HepG2 (cell line): Measurements from ENCODE around the gene NDUFC1. TPM values are rescaled to one million over a fixed set of nuclear protein-coding genes. Genes with fewer than 3 reads are reported as not detected.
A peak's percentile ranks its signal among the peaks of the same experiment; 100 is the strongest.

Source experiments
- BRF2 ChIP-seq: sonication (generic); formaldehyde crosslinking; IDR thresholded peaks from 2 replicates; pipeline ENCODE4 v1.8.1; 2022; ENCODE audit warnings: mild to moderate bottlenecking, missing genetic modification reagents
- ELF1 ChIP-seq: sonication (generic); formaldehyde crosslinking; IDR thresholded peaks from 2 replicates; pipeline ENCODE4 v1.4.0; 2020; ENCODE audit warnings: missing genetic modification reagents
- HDAC1 ChIP-seq: sonication (generic); formaldehyde crosslinking; IDR thresholded peaks from 2 replicates; pipeline ENCODE4 v1.5.1; 2020; ENCODE audit warnings: mild to moderate bottlenecking, missing genetic modification reagents
- HINFP ChIP-seq: sonication (generic); formaldehyde crosslinking; IDR thresholded peaks from 2 replicates; pipeline ENCODE4 v1.4.0; 2020; ENCODE audit warnings: low read depth, mild to moderate bottlenecking, missing genetic modification reagents
- KMT2A ChIP-seq: sonication (generic); formaldehyde crosslinking; IDR thresholded peaks from 2 replicates; pipeline ENCODE4 v1.4.0; 2020; ENCODE audit warnings: missing genetic modification reagents
- MATR3 ChIP-seq: sonication (generic); formaldehyde crosslinking; IDR thresholded peaks from 2 replicates; pipeline ENCODE4 v1.4.0; 2020; ENCODE audit warnings: missing genetic modification reagents
- MTA3 ChIP-seq: sonication (generic); formaldehyde crosslinking; IDR thresholded peaks from 2 replicates; pipeline ENCODE4 v1.4.0; 2020; ENCODE audit warnings: missing genetic modification reagents
- PHF8 ChIP-seq: sonication (generic); formaldehyde crosslinking; IDR thresholded peaks from 2 replicates; pipeline ENCODE4 v1.5.0; 2020; ENCODE audit warnings: missing genetic modification reagents
- POGK ChIP-seq: sonication (generic); formaldehyde crosslinking; conservative IDR thresholded peaks from 2 replicates; pipeline ENCODE4 v1.8.0; 2022; ENCODE audit warnings: mild to moderate bottlenecking, moderate library complexity, missing genetic modification reagents
- POLR2G ChIP-seq: fragments of 200-400 bp; formaldehyde crosslinking; IDR thresholded peaks from 2 replicates; pipeline ENCODE4 v1.6.1; 2018; ENCODE audit warnings: mild to moderate bottlenecking, low read depth, low read length, moderate library complexity
- RNF219 ChIP-seq: sonication (generic); formaldehyde crosslinking; IDR thresholded peaks from 2 replicates; pipeline ENCODE4 v1.5.0; 2020; ENCODE audit warnings: mild to moderate bottlenecking, missing genetic modification reagents
- ZNF407 ChIP-seq: sonication (generic); formaldehyde crosslinking; IDR thresholded peaks from one replicate; pipeline ENCODE4 v1.5.1; 2020; ENCODE audit warnings: mild to moderate bottlenecking, missing genetic modification reagents; ENCODE audit errors: not compliant biosample characterization
- ZNF746 ChIP-seq: sonication (generic); formaldehyde crosslinking; IDR thresholded peaks from 2 replicates; pipeline ENCODE4 v1.8.0; 2022; ENCODE audit warnings: mild to moderate bottlenecking, missing genetic modification reagents
- polyA plus RNA-seq, 8 experiments: library from polyadenylated mRNA; depleted of rRNA in 3 of 8; stranded (reverse) in 7 of 8; unstranded in 1 of 8; fragments of >200 nt; fragmentation: Illumina TruSeq in 4 of 8; extraction: Trizol in 4 of 8; gene quantifications; 2 replicates each; pipeline versions ENCODE4 v1.2.1 to v1.2.3, GENCODE V29; 2011 to 2016; ENCODE audit warnings: low read depth in 4 of 8, missing spikeins in 1 of 8, mixed read lengths in 1 of 8; ENCODE audit not compliant: insufficient read depth in 1 of 8
- total RNA-seq, 5 experiments: library from RNA; depleted of rRNA; stranded (reverse); fragments of >200 nt; fragmentation: Illumina TruSeq; extraction: Trizol; gene quantifications; 2 replicates each; pipeline ENCODE4 v1.2.3, GENCODE V29; 2016; ENCODE audit warnings: low read depth in 1 of 5

NDUFC1 gene
- total and polyA plus RNA-seq, 2 of the 13 experiments (the other 11 are each of a cell fraction or from before 2014, with no cell fraction given) = 43.4 to 96.4 TPM

GRCh38 chr4:139301113-139301820, 1.0 kb downstream of the NDUFC1 start, which contains the start of gene NAA15 (continued):
- peak; percentile 17; the same call in 1 of the 2 replicates for TF ChIP-seq POGK
- no peak for TF ChIP-seq HINFP (CRISPR knock-in tag)
- peak; percentile 19 for TF ChIP-seq ZNF407 (CRISPR knock-in tag)
- TF ChIP-seq POLR2G = peak; percentile 85
- TF ChIP-seq BRF2 (CRISPR knock-in tag) = 0 out of 2 replicates have a peak, but pooled peaks have one; percentile 60
- peak; percentile 63 for TF ChIP-seq ELF1
- TF ChIP-seq HDAC1 (CRISPR knock-in tag) = peak; percentile 75
- 0 out of 2 replicates have a peak, but pooled peaks have one; percentile 9 for TF ChIP-seq RNF219 (CRISPR knock-in tag)
- TF ChIP-seq ZNF746 (CRISPR knock-in tag) = peak; percentile 53; the same call in 1 of the 2 replicates
- peak; percentile 73 for TF ChIP-seq PHF8 (CRISPR knock-in tag)
- peak; percentile 95 for TF ChIP-seq KMT2A (CRISPR knock-in tag)
- TF ChIP-seq MATR3 = no peak
- no peak for TF ChIP-seq MTA3 (CRISPR knock-in tag)
